Small intestine (tissue), 7 donors: Measurements from ENCODE around the gene FGD3. TPM values are rescaled to one million over a fixed set of nuclear protein-coding genes. Genes with fewer than 3 reads are reported as not detected.

ENCODE experiments used
- DNase-seq, 2 donors: peaks; one replicate each; pipeline versions ENCODE4 v3.0.0 to v3.0.0-alpha.2; 2013
- FAIRE-seq: peaks from 2 replicates; lab custom pipeline; 2012; peaks lifted over from hg19 to GRCh38; lab: Jason Lieb, UNC
- H3K27ac ChIP-seq, 3 donors: one replicate each; pipeline ENCODE4 v1.5.1; 2013; ENCODE audit warnings: low read length in 2 of 3, mild to moderate bottlenecking in 2 of 3, control low read depth in 1 of 3, inconsistent platforms in 1 of 3, low read depth in 1 of 3, moderate library complexity in 1 of 3
- H3K27me3 ChIP-seq, 3 donors: one replicate each; pipeline ENCODE4 v1.6.1; 2013; ENCODE audit warnings: low read length in 3 of 3, inconsistent platforms in 1 of 3; ENCODE audit not compliant: control insufficient read depth in 3 of 3, insufficient read depth in 3 of 3
- H3K36me3 ChIP-seq, 3 donors: one replicate each; pipeline ENCODE4 v1.6.1; 2013; ENCODE audit warnings: low read length in 3 of 3, inconsistent platforms in 1 of 3, low read depth in 1 of 3, mild to moderate bottlenecking in 1 of 3, moderate library complexity in 1 of 3; ENCODE audit not compliant: control insufficient read depth in 3 of 3, insufficient read depth in 2 of 3
- H3K4me1 ChIP-seq, 3 donors: one replicate each; pipeline ENCODE4 v1.6.1; 2013; ENCODE audit warnings: low read length in 2 of 3, inconsistent platforms in 1 of 3, low read depth in 1 of 3, mild to moderate bottlenecking in 1 of 3, moderate library complexity in 1 of 3; ENCODE audit not compliant: control insufficient read depth in 3 of 3, insufficient read depth in 2 of 3
- H3K4me3 ChIP-seq, 3 donors: one replicate each; pipeline ENCODE4 v1.5.1; 2013; ENCODE audit warnings: low read length in 3 of 3, control low read depth in 1 of 3, inconsistent platforms in 1 of 3, low read depth in 1 of 3, mild to moderate bottlenecking in 1 of 3, moderate library complexity in 1 of 3
- H3K9me3 ChIP-seq, 2 donors: one replicate each; pipeline ENCODE4 v1.6.1; 2013; ENCODE audit warnings: low read depth in 1 of 2, low read length in 1 of 2; ENCODE audit not compliant: control insufficient read depth in 2 of 2, insufficient read depth in 1 of 2
- WGBS, 3 donors: extraction: QIAGEN DNeasy Blood & Tissue Kit; methylation state at CpG; one replicate each; pipeline ENCODE4 v1.1.7; 2013; 5-methylcytosine and 5-hydroxymethylcytosine counted together
- polyA plus RNA-seq, 4 donors: library from polyadenylated mRNA; stranded (reverse) in 3 of 4; unstranded in 1 of 4; fragments of 200-250 nt in 3 of 4; fragments of 120-200 nt in 1 of 4; gene quantifications; one replicate each; pipeline versions ENCODE4 v1.2.1 to v1.2.3, GENCODE V29; 2013
- donor health status: healthy with polysubstance abuse.
- donor health status: control.
- donor health status: control.
- donor health status: Bipolar disorder and iron deficiency.
- donor health status: healthy.

The FGD3 gene
- polyA plus RNA-seq, 4 donors: 0.67 to 26.1 (median 3.8) TPM

DNA sequence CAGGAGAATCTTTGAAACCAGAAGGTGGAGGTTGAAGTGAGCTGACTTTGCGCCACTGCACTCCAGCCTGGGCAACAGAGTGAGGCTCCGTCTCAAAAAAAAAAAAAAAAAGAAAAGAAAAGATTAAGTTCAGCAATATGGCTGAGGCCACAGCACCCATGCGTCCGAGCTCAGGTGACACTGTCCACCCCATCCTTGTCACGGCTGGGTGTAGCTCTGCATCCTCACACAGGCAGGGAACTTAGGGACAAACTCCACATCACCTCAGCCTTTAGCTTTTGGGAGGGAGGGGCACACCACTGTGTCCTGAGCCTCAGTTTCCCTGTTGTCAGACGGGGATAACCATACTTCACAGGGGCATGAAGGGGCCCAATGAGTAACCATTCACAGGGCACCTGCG, 15.5 kb downstream of the FGD3 start:
- Histone ChIP-seq H3K27me3 (no peaks in the 10 kb centered on the region), H3K36me3 (peaks cover 0 to 3% (median 0%) of the 10 kb centered on the region in 3 donors), H3K9me3 (peaks cover 0 to 12% of the 10 kb centered on the region in 2 donors), H3K4me1 (peaks cover 0 to 19% (median 0%) of the 10 kb centered on the region in 3 donors), H3K27ac (peak overlapping the region in 1 of 3 donors; percentile 42), H3K4me3 (no peak overlapping the region)
- DNase-seq (no peak), FAIRE-seq (no peak)
- WGBS, 3 donors: 93 to 96% (median 95%) methylated on average over 7 of the region's 7 CpGs

DNA sequence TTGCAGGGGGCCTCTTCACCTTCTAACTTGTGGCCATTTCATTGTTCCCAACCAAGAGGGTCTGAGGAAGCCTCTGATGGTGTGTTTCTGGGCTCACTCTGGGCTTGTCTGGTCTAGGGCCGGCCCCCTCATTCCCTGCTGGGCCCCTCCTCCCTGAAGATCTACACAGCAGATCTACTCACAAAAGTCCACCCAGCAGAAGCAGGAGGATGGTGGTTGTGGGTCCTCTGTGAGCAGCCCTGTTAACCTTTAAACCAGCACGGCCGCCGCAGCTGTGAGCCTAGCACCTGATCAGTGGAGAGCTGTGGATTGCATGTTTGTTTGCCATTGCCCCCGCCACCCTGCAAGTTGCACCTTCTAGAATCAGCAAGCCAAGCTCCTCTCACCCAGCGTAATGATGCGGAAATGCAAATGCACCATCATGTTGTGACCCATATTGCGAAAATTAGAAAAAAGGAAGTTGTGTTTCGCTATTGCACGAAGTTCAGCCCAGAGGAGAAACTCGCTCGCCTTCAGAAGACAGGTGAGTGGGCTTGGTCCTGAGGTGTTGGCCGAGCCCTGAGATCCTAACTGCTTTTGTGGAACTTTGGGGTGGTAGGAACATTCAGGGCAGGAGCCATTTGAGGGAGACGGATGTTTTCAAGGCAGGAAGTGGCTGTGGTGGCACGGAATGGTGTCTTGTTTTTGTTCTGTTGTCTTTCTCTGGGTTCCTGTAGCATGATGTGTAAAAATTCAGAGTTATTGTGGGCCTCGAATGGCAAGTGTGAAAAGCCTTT, 16.7 kb downstream of the FGD3 start:
- peaks cover 0 to 19% (median 0%) of the 10 kb centered on the region in 3 donors for H3K4me1 ChIP-seq
- peaks cover 0 to 12% of the 10 kb centered on the region in 2 donors for H3K9me3 ChIP-seq
- 52 to 70% (median 54%) methylated on average over 16 of the region's 16 CpGs for whole genome bisulfite sequencing, 3 donors
- H3K27ac ChIP-seq: peak overlapping the region in 2 of 3 donors; percentile 68 to 97
- peaks cover 0 to 3% (median 0%) of the 10 kb centered on the region in 3 donors for H3K36me3 ChIP-seq
- no peak for FAIRE-seq
- DNase-seq: peak; percentile 46 to 67
- H3K27me3 ChIP-seq: no peaks in the 10 kb centered on the region
- H3K4me3 ChIP-seq: peak overlapping the region; percentile 29 to 64 (median 57)

DNA sequence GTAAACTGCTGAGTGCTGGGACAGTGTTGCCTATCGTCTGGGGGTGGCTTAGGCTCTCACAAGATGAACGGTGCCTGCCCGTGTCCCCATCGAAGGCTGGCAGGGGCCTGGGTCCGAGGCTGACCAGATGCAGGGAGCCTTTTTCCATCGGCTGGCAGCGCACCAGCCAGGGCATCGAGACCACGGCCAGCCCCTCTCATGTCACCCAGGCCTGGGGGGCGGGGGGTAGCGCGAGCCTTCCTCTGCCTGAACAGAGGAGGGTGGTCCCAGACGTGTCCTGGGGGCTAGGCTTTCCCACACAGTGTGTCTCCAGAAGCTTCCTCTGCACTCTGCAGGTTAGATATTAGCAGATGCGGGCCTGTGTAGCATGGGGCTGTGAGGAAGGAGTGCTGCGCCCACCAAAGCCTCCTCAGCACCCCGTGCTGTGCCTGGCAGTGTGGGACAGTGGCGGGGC, 17.3 kb downstream of the FGD3 start:
- peaks cover 0 to 3% (median 0%) of the 10 kb centered on the region in 3 donors for H3K36me3 ChIP-seq
- H3K9me3 ChIP-seq: peaks cover 0 to 12% of the 10 kb centered on the region in 2 donors
- H3K27me3 ChIP-seq: no peaks in the 10 kb centered on the region
- 54 to 73% (median 71%) methylated on average over 16 to 17 of the region's 17 CpGs for WGBS, 3 donors
- DNase-seq (no peak), FAIRE-seq (no peak)
- H3K4me1 ChIP-seq: peaks cover 0 to 19% (median 0%) of the 10 kb centered on the region in 3 donors
- H3K27ac ChIP-seq: peak overlapping the region in 2 of 3 donors; percentile 68 to 97
- H3K4me3 ChIP-seq: peak overlapping the region; percentile 29 to 64 (median 57)

DNA sequence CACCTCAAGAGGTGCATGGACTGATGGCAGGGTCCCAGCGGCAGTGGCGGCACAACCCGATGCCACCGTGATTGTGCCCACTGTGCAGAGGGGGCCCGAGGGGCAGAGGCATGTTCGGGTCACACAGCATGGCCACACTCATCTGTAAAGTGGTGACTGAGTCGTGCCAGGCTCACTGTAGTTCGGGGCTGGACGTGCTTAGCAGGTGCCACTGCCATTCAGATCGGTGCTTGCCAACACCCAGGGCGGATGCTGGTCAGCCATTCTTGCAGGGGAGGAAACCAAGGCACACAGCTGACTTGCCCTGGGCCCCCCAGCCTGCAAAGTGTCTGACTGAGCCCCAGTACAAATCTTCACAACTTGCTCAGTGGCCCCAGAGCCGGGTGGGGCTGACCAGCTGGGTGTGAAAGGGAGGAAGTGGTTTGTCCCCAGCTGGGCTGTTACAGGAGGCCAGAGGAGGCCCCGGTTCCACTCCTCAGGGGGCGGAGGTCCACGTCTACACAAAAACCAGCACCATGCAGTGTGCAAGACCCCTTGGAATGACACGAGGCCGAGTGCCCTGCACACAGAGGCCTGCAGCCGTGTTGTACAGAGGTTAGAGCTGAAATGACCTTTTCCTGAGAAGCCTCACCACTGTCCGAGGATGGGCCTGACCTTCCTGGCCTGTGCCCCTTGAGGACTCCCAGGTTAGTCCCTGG, 17.9 kb downstream of the FGD3 start:
- WGBS, 3 donors: 59 to 66% (median 60%) methylated on average over 19 of the region's 19 CpGs
- H3K36me3 ChIP-seq: peaks cover 0 to 3% (median 0%) of the 10 kb centered on the region in 3 donors
- FAIRE-seq (no peak), DNase-seq (peak in 1 of 2 donors; percentile 18)
- peaks cover 0 to 19% (median 0%) of the 10 kb centered on the region in 3 donors for H3K4me1 ChIP-seq
- H3K9me3 ChIP-seq: peaks cover 0 to 12% of the 10 kb centered on the region in 2 donors
- peak overlapping the region in 2 of 3 donors; percentile 68 to 97 for H3K27ac ChIP-seq
- no peaks in the 10 kb centered on the region for H3K27me3 ChIP-seq
- peak overlapping the region; percentile 29 to 64 (median 57) for H3K4me3 ChIP-seq

DNA sequence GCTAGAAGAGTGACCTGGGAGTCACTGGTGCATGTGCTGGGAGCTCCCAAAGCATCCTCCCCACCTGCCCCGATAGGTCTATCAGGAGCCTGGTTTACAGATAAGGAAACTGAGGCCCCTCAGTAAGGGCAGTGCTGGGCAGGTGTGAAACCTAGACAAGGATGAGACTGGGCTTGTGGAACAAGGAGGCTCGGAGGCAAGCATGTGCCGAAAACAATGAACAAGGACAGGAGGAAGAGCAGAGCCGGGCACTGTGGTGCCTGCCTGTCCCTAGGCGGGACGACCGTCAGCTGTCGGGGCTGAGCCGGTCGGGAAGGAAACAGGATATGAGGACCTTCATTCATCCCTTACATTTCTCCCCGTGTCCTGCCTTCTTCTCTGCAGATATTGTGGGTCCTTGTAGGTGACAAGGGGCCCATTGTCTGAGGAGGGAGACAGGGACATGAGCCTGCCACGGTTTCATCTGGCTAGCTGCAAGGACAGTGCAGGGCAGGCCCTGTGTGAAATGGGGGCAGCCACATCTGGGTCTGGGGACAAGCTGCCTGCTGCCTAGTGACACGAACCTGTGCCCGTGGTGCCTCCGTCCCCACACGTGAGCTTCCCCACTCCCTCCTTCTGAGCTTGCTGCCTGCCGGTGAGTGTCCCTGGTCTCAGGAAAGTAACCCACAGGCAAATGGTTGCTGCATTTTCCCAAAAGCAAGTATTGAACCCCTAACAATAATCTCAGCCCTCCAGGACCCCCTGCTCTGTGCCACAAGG, 18.6 kb downstream of the FGD3 start:
- no peak for FAIRE-seq
- H3K27ac ChIP-seq: peak overlapping the region in 2 of 3 donors; percentile 5 to 97

DNA sequence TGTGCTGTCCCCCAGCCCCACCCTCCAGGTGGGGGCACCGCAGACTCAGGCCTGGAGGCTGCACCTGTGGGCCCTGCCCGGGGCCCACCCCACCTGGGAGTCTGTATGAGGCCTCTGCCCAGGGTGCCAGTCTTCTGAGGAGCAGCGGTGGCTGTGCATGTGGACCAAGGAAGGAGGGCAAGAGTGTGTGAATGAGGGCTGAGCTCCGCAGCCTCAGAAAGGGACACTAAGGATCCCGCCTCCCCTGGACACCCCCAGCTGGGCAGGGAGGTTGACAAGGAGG, 19.1 kb downstream of the FGD3 start:
- H3K4me3 ChIP-seq: peak overlapping the region in 2 of 3 donors; percentile 27 to 57
- DNase-seq: no peak
- peaks cover 0 to 19% (median 0%) of the 10 kb centered on the region in 3 donors for H3K4me1 ChIP-seq
- H3K27ac ChIP-seq: peak overlapping the region in 1 of 3 donors; percentile 97
- 75 to 87% (median 79%) methylated on average over 5 of the region's 5 CpGs for WGBS, 3 donors
- H3K36me3 ChIP-seq: peaks cover 0 to 3% (median 0%) of the 10 kb centered on the region in 3 donors
- FAIRE-seq: no peak
- no peaks in the 10 kb centered on the region for H3K27me3 ChIP-seq
- H3K9me3 ChIP-seq: peaks cover 0 to 5% of the 10 kb centered on the region in 2 donors

More for the DNA sequence above, 18.6 kb downstream of the FGD3 start:
- Histone ChIP-seq H3K36me3 (peaks cover 0 to 3% (median 0%) of the 10 kb centered on the region in 3 donors), H3K4me1 (peaks cover 0 to 19% (median 0%) of the 10 kb centered on the region in 3 donors), H3K27me3 (no peaks in the 10 kb centered on the region), H3K9me3 (peaks cover 0 to 10% of the 10 kb centered on the region in 2 donors), H3K4me3 (peak overlapping the region in 2 of 3 donors; percentile 57 to 64)
- no peak for DNase-seq
- WGBS, 3 donors: 62 to 81% (median 64%) methylated on average over 17 of the region's 17 CpGs

DNA sequence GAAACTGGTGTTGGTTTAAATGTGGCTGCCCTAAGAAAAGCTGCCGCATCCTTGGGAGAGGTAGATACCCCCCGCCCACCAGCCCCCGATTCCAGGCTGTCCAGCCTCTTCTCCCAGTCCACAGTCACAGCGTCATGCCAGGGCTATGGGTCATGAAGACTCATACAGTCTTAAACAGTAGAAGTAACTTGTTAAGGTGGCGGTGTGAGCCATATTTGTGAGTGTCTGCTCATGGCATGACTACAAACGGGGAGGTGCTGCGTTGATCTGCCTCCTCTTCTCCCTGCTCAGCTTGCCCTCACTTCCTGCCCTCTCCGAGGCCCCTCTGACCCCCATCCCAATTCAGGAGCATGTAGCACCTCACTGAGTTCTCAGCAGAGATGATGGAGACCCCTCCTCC, 20.8 kb downstream of the FGD3 start:
- Histone ChIP-seq H3K36me3 (peaks cover 0 to 3% (median 0%) of the 10 kb centered on the region in 3 donors), H3K4me1 (peaks cover 0 to 19% (median 0%) of the 10 kb centered on the region in 3 donors), H3K27me3 (no peaks in the 10 kb centered on the region), H3K27ac (no peak overlapping the region), H3K4me3 (no peak overlapping the region), H3K9me3 (no peaks in the 10 kb centered on the region)
- no peak for DNase-seq
- WGBS, 3 donors: 81 to 93% (median 83%) methylated on average over 7 to 8 of the region's 8 CpGs
- no peak for FAIRE-seq
